ENCODE data around the gene ODAD2.
"Not testable (repeated sequence)": the region's sequence is repeated elsewhere in the genome, so short reads cannot be mapped to it uniquely, and the experiment has no call there.

The ODAD2 gene

DNA sequence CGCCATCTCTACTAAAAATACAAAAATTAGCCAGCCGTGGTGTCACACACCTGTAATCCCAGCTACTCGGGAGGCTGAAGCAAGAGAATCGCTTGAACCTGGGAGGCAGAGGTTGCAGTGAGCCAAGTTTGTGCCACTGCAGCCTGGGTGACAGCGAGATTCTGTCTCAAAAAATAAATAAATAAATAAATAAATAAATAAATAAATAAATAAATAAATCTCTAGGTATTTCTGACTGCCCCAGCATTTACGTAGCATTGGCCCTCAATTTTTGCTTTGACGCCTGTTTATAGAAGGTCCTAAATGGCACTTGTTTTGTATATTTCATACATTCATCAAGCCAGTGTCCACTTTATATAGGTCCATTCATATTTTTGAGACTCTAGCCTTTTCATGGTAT is 28.9 kb downstream of the ODAD2 start:
- not testable (repeated sequence) for DNase-seq

DNA sequence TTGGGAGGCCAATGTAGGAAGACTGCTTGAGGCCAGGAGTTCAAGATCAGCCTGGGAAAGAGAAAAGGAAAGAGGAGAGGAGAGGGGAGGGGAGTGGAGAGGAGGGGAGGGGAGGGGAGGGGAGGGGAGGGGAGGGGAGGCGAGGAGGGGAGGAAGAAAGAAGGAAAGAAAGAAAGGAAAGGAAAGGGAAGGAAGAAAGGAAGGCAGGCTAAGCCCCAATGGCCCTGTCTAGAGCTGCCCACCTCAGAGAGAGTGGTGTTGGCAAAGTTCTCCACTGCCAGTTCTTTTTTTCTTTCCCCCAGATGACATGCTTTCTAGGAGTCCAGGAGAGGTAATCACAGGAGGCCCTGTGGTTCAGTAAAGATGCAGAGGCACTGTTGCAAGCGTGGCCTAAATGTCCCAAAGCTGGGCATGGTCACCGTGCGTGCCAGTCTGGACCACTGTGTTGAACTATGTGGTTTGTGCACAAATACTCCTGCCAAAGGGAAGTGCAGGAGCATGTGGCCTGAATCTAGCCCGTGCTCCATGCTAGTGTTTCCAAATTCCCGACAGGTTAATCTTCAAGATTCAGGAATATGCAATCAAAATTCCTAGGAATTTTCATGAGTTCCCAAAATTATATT is 39.7 kb downstream of the ODAD2 start:
- no peak for DNase-seq

DNA sequence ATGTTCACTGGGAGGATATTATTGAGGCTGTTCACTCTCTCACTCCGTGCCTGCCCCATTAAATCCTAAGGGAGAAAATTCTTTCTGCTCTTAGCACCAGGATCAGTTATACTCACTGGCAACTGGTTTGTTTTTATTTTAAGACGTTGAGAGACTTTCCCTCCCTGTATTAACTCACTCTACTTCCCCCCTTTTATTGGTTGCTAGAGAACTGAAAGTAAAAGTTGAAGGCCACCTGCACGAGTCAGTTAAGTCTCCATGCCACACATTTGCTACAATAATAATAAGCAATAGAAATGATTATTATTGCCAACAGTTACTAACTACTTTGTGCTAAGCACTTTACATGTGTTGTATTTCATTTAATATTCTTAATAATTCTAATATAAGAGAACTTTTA is 40.5 kb downstream of the ODAD2 start:
- DNase-seq, result not testable (repeated sequence)

DNA sequence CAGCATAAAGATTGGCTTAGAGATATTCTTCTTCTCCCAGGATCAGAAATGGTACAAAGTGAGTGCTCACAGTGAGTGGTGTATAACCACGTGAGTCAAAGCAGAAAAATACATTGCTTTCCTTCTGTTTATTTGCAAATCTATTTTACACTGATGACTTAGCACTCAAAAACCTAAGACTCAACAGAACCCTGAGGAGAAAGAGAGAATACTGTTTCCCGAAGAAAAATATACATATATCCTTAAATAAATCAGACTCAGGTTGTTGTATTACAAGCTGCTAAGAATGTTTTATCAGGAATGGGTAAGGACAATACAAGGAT is 48.7 kb downstream of the ODAD2 start:
- DNase-seq, result no peak

- DNase-seq, result no peak
These were observed 49.2 kb downstream of the ODAD2 start for GRCh38 chr10:27949528-27950241.

DNA sequence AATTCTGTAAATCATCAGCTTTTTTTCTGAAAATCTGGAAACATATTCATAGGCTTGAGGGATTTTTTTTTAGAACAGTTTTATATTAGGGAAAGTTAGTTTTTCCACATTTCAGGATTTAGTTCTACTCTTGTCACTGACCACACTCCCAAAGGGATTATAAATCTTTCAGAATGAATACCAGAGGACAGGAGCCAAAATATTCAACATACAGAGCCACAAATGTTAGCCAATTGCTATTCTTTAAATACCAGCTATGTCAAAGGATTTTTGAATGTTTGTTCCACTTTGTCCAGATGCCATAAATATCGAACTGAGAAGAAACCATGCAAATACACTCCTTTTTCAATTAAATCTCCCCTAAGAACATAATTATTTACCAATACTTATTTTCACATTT is 50.7 kb downstream of the ODAD2 start:
- DNase-seq, result no peak

GRCh38 chr10:27947540-27947939 is 51.3 kb downstream of the ODAD2 start:
- no peak for DNase-seq

DNA sequence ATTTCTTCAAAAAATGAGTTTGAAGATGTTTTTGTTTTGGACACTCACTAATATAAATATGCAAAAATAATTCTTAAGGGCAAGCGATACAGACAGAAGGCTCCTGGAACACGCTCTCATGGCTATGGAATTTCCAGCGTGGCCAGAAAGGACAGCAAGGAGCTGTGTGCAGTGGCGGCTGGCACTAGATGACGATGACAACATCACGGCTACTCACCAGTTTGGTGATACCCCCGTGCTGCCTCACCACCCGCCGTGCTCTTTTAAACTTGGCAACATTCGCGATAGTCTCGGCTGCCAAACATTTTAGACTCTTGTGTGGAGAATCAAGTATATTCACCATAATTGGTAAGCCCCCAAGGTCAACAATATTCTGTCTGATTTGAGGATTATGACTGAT is 54.9 kb downstream of the ODAD2 start:
- DNase-seq, result no peak

GRCh38 chr10:27914888-27915287 is 84.0 kb downstream of the ODAD2 start:
- no peak for DNase-seq

- no peak for DNase-seq
These were observed 86.6 kb downstream of the ODAD2 start for GRCh38 chr10:27912231-27912630.

- no peak for DNase-seq
These were observed 87.3 kb downstream of the ODAD2 start for GRCh38 chr10:27911539-27911938.

DNA sequence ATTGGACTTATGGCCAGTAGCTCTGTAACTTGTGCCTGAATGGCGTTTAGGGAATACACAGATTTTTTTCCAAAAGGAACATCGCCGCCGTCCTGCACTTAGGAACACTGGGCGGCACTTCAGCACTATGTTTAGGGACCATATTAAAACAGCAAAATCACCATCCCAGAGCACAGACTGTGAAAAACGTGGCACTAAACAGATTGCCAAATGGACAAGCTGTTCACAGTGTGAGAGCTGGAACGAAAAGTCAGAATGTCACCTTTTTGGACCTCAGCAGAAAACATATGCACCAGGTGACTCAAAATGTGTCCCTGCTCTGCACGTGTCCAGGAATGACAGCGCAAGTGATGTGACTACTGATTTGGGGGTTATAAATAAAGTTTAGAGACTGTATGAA is 87.9 kb downstream of the ODAD2 start:
- DNase-seq, result no peak

- no peak for DNase-seq
These were observed 90.6 kb downstream of the ODAD2 start for GRCh38 chr10:27908231-27908630.

DNA sequence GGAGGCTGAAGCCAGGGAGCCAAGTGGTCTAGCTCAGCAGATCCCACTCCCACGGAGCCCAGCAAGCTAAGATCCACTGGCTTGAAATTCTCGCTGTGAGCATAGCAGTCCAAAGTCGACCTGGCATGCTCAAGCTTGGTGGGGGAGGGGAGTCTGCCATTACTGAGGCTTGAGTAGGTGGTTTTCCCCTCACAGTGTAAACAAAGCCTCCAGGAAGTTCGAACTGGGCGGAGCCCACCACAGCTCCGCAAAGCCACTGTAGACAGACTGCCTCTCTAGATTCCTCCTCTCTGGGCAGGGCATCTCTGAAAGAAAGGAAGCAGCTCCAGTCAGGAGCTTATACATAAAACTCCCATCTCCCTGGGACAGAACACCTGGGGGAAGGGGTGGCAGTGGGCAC is 99.4 kb downstream of the ODAD2 start:
- not testable (repeated sequence) for DNase-seq

- no peak for DNase-seq
These were observed 99.8 kb downstream of the ODAD2 start for GRCh38 chr10:27899058-27899457.

DNA sequence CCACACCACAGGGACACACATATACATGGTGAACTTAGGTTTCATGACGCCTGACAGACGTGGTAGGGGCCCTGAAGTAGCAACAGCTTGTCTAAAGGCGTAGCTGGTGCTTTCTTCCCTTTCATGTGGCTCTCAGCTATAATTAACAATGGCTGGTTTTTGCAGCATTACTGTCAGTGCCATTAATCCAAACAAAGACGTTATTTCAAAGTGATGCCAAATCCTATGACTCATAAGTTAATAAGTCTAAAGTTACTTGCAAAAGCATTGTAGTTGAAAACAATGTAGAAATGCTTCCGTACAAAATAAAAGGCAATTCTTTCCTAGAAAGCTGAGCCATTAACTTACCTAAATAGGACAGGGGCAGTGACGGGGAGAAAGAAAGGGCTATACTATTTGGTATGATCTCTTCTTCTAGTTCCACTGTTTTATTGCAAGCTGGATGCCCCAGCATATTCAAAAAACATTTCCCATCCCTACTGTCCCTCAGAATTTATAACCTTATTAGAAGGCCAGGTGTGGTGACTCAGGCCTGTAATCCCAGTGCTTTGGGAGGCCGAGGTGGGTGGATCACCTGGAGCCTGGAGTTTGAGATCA is 105.4 kb downstream of the ODAD2 start:
- DNase-seq, result no peak

GRCh38 chr10:27890971-27891370 is 107.9 kb downstream of the ODAD2 start:
- no peak for DNase-seq

DNA sequence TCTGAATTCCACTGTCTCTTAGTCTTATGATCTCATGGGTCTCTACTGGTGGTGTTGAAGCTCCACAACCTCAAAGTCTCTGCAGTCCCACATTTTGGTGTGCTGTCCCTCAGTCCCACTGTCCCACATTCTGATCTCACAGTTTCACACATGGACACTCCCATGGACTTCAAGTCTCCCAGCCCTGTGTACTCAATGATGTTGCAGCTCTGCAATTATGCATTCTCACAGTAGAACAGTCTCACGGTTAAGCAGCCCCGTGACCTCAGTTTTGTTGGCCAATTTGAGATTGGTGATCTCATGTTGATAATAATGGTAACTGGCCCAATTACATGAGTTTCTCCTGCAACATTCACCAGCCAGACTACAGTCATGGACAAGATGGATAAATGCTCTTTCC is 109.4 kb downstream of the ODAD2 start:
- no peak for DNase-seq

DNA sequence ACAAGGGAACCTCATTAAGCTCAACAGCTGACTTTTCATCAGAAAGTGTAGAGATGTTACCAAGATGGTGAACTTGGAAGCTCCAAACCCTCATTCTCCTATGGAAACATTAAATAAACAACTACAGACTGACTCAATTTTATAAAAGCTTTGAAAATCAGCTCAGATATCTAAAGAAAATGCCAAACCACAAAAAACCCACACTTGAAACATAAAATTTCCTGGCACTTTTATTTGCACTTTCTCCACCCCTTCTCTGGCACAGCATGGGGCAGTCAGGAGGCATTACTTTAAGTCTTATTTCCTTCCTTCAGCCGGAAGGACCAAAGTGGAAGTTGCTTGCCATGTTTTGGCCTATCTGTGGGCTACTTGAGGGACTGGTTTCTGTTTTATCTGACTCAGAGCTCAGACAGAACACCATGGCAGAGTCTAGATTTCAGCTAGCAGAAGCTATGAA is 114.7 kb downstream of the ODAD2 start:
- no peak for DNase-seq

GRCh38 chr10:27878281-27878680 is 120.6 kb downstream of the ODAD2 start:
- DNase-seq, result no peak

DNA sequence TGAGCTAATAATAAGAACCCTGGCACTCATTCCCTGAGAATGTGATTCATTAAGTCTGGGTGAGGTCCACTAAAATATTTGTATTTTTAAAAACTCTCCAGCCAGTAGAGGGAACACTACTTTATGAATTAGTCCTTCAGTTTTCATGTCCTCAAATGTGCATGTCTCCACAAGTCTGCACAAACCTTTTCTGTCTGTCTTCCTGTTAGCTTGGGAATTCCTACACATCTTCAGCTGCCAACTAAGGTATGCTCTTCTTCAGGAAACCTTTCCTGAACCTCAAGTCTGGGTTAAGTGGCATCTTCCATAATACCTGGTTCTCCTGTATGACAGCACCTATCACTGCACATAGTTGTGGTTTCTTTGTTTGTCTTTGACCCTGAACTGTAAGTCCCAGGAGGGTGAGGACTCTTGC is 133.7 kb downstream of the ODAD2 start:
- DNase-seq, result no peak

GRCh38 chr10:27861781-27862180 is 137.1 kb downstream of the ODAD2 start:
- DNase-seq, result no peak

DNA sequence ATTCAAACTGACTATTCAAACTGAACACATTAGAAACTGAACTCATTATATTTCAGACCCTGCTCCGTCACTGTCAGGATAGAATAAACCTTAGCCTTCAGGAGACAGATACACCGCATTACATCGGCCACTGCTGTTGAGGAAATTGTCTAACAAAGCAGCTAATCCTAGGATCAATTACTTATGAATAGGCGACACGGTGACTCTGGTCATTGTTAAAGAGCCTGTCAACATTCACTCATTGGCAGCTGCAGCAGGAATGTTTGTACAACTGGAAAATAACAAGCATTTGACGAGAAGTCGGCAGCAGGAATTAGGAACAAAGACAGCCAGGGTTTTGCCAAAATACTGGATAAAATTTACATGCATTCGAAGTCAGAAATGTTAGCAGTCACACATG is 141.3 kb downstream of the ODAD2 start:
- no peak for DNase-seq

DNA sequence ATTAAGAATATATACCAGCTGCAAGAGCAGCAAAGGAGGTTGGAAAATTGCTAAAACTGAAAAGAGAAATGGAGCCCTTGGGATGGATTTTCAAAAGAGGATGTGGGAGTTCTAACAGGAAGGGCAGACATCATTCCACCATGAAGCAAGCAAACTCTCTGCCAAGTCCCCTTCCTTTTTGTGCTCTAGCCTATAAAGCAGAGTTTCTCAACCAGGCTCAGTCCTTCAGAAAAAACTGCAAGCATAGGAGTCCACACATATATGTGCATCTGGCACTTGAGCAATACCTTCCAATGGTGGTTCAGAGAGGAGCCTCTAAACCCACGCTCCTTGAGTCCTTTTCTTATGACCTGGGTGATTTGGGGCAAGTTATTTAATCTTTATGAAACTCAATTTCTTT is 154.7 kb downstream of the ODAD2 start:
- no peak for DNase-seq

GRCh38 chr10:27838901-27839300 is 160.0 kb downstream of the ODAD2 start:
- no peak for DNase-seq

Measured in AML-193 (cell line).